SK-N-SH (cell line): Measurements from ENCODE around the gene CAVIN1. TPM values are rescaled to one million over a fixed set of nuclear protein-coding genes. Genes with fewer than 3 reads are reported as not detected.

Experiments
- CTCF ChIA-PET: fragments of 300-600, 350-600 bp; formaldehyde crosslinking; extraction: SDS; loops from one replicate; lab custom pipeline; 2021; lab: Yijun Ruan, JAX
- POLR2A ChIA-PET: fragments of 350-600 bp; sonication (Branson Sonifier 250); formaldehyde crosslinking; extraction: SDS; loops from one replicate; lab custom pipeline; 2020; ENCODE audit warnings: antibody characterized with exemption, inconsistent platforms; lab: Yijun Ruan, JAX
- DNase-seq: peaks from one replicate; pipeline ENCODE4 v3.0.0; 2012
- H2AFZ ChIP-seq: fragments of 200-600 bp; sonication (generic); 2 replicates; pipeline ENCODE4 v1.8.1; 2016; ENCODE audit warnings: antibody characterized with exemption, mild to moderate bottlenecking, low read depth
- H3F3A ChIP-seq: fragments of 200-600 bp; sonication (generic); replicated peaks from 2 replicates; pipeline ENCODE3; 2016; ENCODE audit warnings: antibody characterized with exemption, mild to moderate bottlenecking; ENCODE audit not compliant: insufficient read depth
- H3K27ac ChIP-seq, 2 experiments: fragments of 200-500 bp in 1 of 2; fragments of 200-600 bp in 1 of 2; sonication (Bioruptor generic) in 1 of 2; sonication (generic), shearing (Covaris generic) in 1 of 2; 2 replicates each; pipeline versions ENCODE4 v1.5.1 to v1.6.1; 2014 to 2016; ENCODE audit warnings: low read depth in 2 of 2, inconsistent platforms in 1 of 2, low read length in 1 of 2, mild to moderate bottlenecking in 1 of 2, mixed read lengths in 1 of 2
- H3K27me3 ChIP-seq: fragments of 200-600 bp; sonication (generic), shearing (Covaris generic); 2 replicates; pipeline ENCODE4 v1.6.1; 2016; ENCODE audit warnings: mixed run types; ENCODE audit not compliant: insufficient read depth
- H3K36me3 ChIP-seq, 2 experiments: fragments of 200-500 bp in 1 of 2; fragments of 200-600 bp in 1 of 2; sonication (Bioruptor generic) in 1 of 2; sonication (generic) in 1 of 2; replicated peaks in 1 of 2; 2 replicates each; pipeline versions ENCODE3 to v1.5.1; 2014 to 2016; ENCODE audit warnings: low read length in 1 of 2, mild to moderate bottlenecking in 1 of 2; ENCODE audit not compliant: insufficient read depth in 2 of 2, control insufficient read depth in 1 of 2
- H3K4me1 ChIP-seq, 2 experiments: fragments of 200-500 bp in 1 of 2; fragments of 200-600 bp in 1 of 2; sonication (Bioruptor generic) in 1 of 2; sonication (generic), shearing (Covaris generic) in 1 of 2; 2 replicates each; pipeline versions ENCODE4 v1.5.1 to v1.6.1; 2014 to 2016; ENCODE audit warnings: low read depth in 1 of 2, low read length in 1 of 2, mixed run types in 1 of 2; ENCODE audit not compliant: insufficient read depth in 2 of 2, control insufficient read depth in 1 of 2
- H3K4me2 ChIP-seq: fragments of 200-600 bp; sonication (generic), shearing (Covaris generic); 2 replicates; pipeline ENCODE4 v1.6.1; 2017; ENCODE audit warnings: mixed run types
- H3K4me3 ChIP-seq, 2 experiments: fragments of 200-500 bp in 1 of 2; fragments of 200-600 bp in 1 of 2; sonication (Bioruptor generic) in 1 of 2; sonication (generic), shearing (Covaris generic) in 1 of 2; 2 replicates each; pipeline versions ENCODE4 v1.5.1 to v1.8.1; 2014 to 2016; ENCODE audit warnings: low read depth in 2 of 2, inconsistent platforms in 1 of 2, low read length in 1 of 2, mild to moderate bottlenecking in 1 of 2, mixed read lengths in 1 of 2, moderate library complexity in 1 of 2
- H3K79me2 ChIP-seq: fragments of 200-600 bp; sonication (generic); 2 replicates; pipeline ENCODE4 v1.8.1; 2017; ENCODE audit warnings: mild to moderate bottlenecking; ENCODE audit not compliant: insufficient read depth
- H3K9ac ChIP-seq: fragments of 200-600 bp; sonication (generic); 2 replicates; pipeline ENCODE4 v1.6.1; 2017; ENCODE audit warnings: mixed run types
- H3K9me2 ChIP-seq: fragments of 200-600 bp; sonication (generic); 2 replicates; pipeline ENCODE4 v1.6.1; 2017; ENCODE audit warnings: mixed run types
- H3K9me3 ChIP-seq: fragments of 200-600 bp; sonication (generic); 2 replicates; pipeline ENCODE4 v1.6.1; 2017; ENCODE audit warnings: mixed run types, mild to moderate bottlenecking, moderate library complexity
- H4K20me1 ChIP-seq: fragments of 200-600 bp; sonication (generic); 2 replicates; pipeline ENCODE4 v1.6.1; 2017; ENCODE audit warnings: mild to moderate bottlenecking, mixed run types; ENCODE audit not compliant: insufficient read depth
- CHD2 ChIP-seq: fragments of 150-350 bp; IDR thresholded peaks from 2 replicates; pipeline ENCODE4 v1.6.1; 2018; ENCODE audit warnings: low read length; ENCODE audit not compliant: partially characterized antibody
- ELF1 ChIP-seq: IDR thresholded peaks from 2 replicates; pipeline ENCODE4 v1.4.0; 2012
- EZH2phosphoT487 ChIP-seq: fragments of 200-600 bp; sonication (generic); IDR thresholded peaks from 2 replicates; pipeline ENCODE4 v1.6.1; 2017; ENCODE audit warnings: low read depth, mixed run types, mild to moderate bottlenecking, antibody characterized with exemption, moderate library complexity, borderline replicate concordance
- FOSL2 ChIP-seq: IDR thresholded peaks from 2 replicates; pipeline ENCODE4 v1.4.0; 2012; ENCODE audit warnings: low read depth, mild to moderate bottlenecking, moderate library complexity, borderline replicate concordance
- FOXM1 ChIP-seq: IDR thresholded peaks from 2 replicates; pipeline ENCODE4 v1.4.0; 2012; ENCODE audit warnings: low read depth, mild to moderate bottlenecking
- JUND ChIP-seq: IDR thresholded peaks from 2 replicates; pipeline ENCODE4 v1.4.0; 2012
- NFIC ChIP-seq: IDR thresholded peaks from 2 replicates; pipeline ENCODE4 v1.4.0; 2012; ENCODE audit warnings: borderline replicate concordance
- NRF1 ChIP-seq: IDR thresholded peaks from 2 replicates; pipeline ENCODE4 v1.6.1; 2012; ENCODE audit warnings: low read depth, mild to moderate bottlenecking, low read length
- RCOR1 ChIP-seq: fragments of 150-350 bp; IDR thresholded peaks from 2 replicates; pipeline ENCODE4 v1.6.1; 2017; ENCODE audit warnings: antibody characterized with exemption, low read length
- SIN3A ChIP-seq: IDR thresholded peaks from 2 replicates; pipeline ENCODE4 v1.6.1; 2012; ENCODE audit warnings: low read depth, mild to moderate bottlenecking, low read length, moderate library complexity, borderline replicate concordance
- SMC3 ChIP-seq: IDR thresholded peaks from 2 replicates; pipeline ENCODE4 v1.6.1; 2012; ENCODE audit warnings: low read depth, low read length, improper control_type of control experiment
- TCF12 ChIP-seq: IDR thresholded peaks from 2 replicates; pipeline ENCODE4 v1.4.0; 2012
- TEAD4 ChIP-seq: IDR thresholded peaks from 2 replicates; pipeline ENCODE4 v1.4.0; 2012; ENCODE audit warnings: mild to moderate bottlenecking, borderline replicate concordance; ENCODE audit not compliant: insufficient read depth
- WGBS: methylation state at CpG from one replicate; pipeline ENCODE4 v1.1.6; 2017; ENCODE audit warnings: low lambda C conversion rate; 5-methylcytosine and 5-hydroxymethylcytosine counted together
- polyA plus RNA-seq, 3 experiments: library from polyadenylated mRNA; depleted of rRNA; stranded (reverse); fragments of >200 nt; gene quantifications; 2 replicates each; pipeline ENCODE4 v1.2.3, GENCODE V29; 2012
- TF ChIP-seq, protein P1 (sequence below): IDR thresholded peaks from 2 replicates; pipeline ENCODE4; 2012
- TF ChIP-seq, protein P2 (sequence below): fragments of 150-350 bp; IDR thresholded peaks from 2 replicates; pipeline ENCODE4 v1.6.1; 2016; ENCODE audit warnings: mild to moderate bottlenecking, low read depth, low read length
- TF ChIP-seq, protein P3 (sequence below): IDR thresholded peaks from 2 replicates; pipeline ENCODE4 v1.4.0; 2012; ENCODE audit warnings: low read depth
- TF ChIP-seq, protein P4 (sequence below): fragments of 200-600 bp; sonication (generic); IDR thresholded peaks from 2 replicates; pipeline ENCODE4 v1.6.1; 2017; ENCODE audit warnings: antibody characterized with exemption, mild to moderate bottlenecking, moderate library complexity

Gene CAVIN1
- polyA plus RNA-seq, 1 of the 3 experiments (the other 2 are of a cell fraction): 290 TPM

DNA sequence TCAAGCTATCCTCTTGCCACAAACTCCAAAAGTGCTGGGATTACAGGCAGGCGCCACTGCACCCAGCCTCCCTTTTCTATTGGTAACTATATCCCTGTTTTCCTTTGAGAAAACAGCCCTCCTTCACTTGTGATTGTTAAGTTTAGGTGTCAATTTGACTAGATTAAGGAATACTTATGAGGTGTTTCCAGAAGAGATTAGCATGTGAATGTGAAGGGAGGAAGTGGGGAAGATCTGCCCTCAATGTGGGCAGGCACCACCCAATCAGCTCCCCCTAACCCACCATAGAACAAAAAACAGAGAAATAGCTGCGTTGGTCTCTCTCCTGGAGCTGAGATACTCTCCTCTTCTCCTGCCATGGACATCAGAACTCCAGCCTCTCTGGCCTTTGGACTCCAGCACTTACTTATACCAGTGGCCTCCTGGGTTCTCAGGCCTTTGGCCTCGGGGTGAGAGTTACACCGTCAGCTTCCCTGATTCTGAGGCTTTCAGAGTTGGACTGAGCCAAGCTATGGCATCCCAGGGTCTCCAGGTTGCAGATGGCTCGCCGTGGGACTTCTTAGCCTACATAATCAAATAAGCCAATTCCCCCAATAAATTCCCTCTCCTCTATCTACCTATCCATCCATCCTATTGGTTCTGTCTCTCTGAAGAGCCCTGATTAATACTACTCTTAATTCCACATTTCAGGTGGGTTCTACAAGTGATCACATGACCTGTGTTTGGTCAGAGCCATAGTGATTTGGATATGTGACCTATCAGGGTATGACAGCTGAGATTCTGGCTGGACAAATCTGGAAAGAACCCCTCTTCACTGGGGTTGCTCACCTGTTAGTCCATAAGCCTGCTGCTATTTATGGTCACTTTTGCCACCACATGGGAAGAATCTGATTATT is 22.9 kb downstream of the CAVIN1 start:
- Histone ChIP-seq H4K20me1 (peaks cover 52% of the 10 kb centered on the region), H3K27ac (peak overlapping the region in 1 of 2 experiments; percentile 33; a peak in 2 of 4 replicates), H2AFZ (no peak overlapping the region), H3F3A (peaks cover 48% of the 10 kb centered on the region), H3K4me3 (no peak overlapping the region), H3K79me2 (peaks cover 39% of the 10 kb centered on the region), H3K27me3 (no peaks in the 10 kb centered on the region), H3K9me3 (no peaks in the 10 kb centered on the region), H3K9ac (no peak overlapping the region), H3K36me3 (peaks cover 16 to 29% of the 10 kb centered on the region in 2 experiments), H3K4me2 (no peak overlapping the region), H3K4me1 (0 out of 4 replicates have a peak, but pooled peaks cover 0 to 3% of the 10 kb centered on the region in 2 experiments), H3K9me2 (no peaks in the 10 kb centered on the region)
- WGBS: 97% methylated on average over 6 of the region's 6 CpGs
- DNase-seq: no peak
- TF ChIP-seq CHD2 (no peak), NRF1 (no peak), JUND (no peak), TCF12 (no peak), RCOR1 (no peak), FOXM1 (no peak), EZH2phosphoT487 (no peak), NFIC (no peak), SIN3A (no peak), FOSL2 (no peak)
- TF ChIP-seq, protein P1, sequence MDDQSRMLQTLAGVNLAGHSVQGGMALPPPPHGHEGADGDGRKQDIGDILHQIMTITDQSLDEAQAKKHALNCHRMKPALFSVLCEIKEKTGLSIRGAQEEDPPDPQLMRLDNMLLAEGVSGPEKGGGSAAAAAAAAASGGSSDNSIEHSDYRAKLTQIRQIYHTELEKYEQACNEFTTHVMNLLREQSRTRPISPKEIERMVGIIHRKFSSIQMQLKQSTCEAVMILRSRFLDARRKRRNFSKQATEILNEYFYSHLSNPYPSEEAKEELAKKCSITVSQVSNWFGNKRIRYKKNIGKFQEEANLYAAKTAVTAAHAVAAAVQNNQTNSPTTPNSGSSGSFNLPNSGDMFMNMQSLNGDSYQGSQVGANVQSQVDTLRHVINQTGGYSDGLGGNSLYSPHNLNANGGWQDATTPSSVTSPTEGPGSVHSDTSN: no peak
- TF ChIP-seq, protein P2, sequence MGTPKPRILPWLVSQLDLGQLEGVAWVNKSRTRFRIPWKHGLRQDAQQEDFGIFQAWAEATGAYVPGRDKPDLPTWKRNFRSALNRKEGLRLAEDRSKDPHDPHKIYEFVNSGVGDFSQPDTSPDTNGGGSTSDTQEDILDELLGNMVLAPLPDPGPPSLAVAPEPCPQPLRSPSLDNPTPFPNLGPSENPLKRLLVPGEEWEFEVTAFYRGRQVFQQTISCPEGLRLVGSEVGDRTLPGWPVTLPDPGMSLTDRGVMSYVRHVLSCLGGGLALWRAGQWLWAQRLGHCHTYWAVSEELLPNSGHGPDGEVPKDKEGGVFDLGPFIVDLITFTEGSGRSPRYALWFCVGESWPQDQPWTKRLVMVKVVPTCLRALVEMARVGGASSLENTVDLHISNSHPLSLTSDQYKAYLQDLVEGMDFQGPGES: no peak
- ChIA-PET POLR2A (interaction anchor here (0.6 to 0.8 kb wide), 2 partner anchors 11 to 105 kb away, joined by 3 to 4 read pairs; no protein-coding TSS in a partner anchor), CTCF (interaction anchor here (0.5 to 26.0 kb wide), 5 partner anchors 11 to 1525 kb away, joined by 3 to 683 read pairs (median 5); partner anchors contain the start of gene STAT3)

DNA sequence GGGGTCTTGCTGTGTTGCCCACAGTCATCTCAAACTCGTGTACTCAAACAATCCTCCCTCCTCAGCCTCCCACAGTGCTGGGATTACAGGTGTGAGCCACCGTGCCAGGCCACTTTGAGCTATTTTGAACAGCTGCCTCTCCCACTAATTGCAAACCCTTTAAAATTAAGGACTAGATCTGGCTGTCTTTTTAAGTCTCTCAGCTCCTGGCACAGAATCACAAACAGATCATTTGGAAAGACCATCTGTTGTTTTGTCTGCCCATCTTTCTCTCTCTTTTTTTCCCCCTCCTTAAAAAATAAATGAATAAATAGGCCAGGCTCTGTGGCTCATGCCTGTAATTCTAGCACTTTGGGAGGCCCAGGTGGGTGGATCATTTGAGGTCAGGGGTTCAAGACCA is 23.9 kb downstream of the CAVIN1 start:
- Histone ChIP-seq H4K20me1 (peaks cover 41% of the 10 kb centered on the region), H3K36me3 (peaks cover 11 to 19% of the 10 kb centered on the region in 2 experiments), H3K4me2 (no peak overlapping the region), H3K9me2 (no peaks in the 10 kb centered on the region), H3K9me3 (no peaks in the 10 kb centered on the region), H3K4me1 (0 out of 4 replicates have a peak, but pooled peaks cover 0 to 3% of the 10 kb centered on the region in 2 experiments), H2AFZ (no peak overlapping the region), H3K9ac (no peak overlapping the region), H3F3A (peaks cover 52% of the 10 kb centered on the region), H3K79me2 (peaks cover 29% of the 10 kb centered on the region), H3K27me3 (no peaks in the 10 kb centered on the region), H3K27ac (peak overlapping the region in 1 of 2 experiments; percentile 27; a peak in 1 of 4 replicates), H3K4me3 (no peak overlapping the region)
- no peak for DNase-seq
- 77% methylated on average over 2 of the region's 2 CpGs for WGBS
- TF ChIP-seq, protein P3, sequence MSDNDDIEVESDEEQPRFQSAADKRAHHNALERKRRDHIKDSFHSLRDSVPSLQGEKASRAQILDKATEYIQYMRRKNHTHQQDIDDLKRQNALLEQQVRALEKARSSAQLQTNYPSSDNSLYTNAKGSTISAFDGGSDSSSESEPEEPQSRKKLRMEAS: no peak
- TF ChIP-seq SMC3 (no peak), ELF1 (no peak), FOSL2 (no peak), NFIC (no peak), RCOR1 (no peak), TEAD4 (no peak)
- TF ChIP-seq, protein P4, sequence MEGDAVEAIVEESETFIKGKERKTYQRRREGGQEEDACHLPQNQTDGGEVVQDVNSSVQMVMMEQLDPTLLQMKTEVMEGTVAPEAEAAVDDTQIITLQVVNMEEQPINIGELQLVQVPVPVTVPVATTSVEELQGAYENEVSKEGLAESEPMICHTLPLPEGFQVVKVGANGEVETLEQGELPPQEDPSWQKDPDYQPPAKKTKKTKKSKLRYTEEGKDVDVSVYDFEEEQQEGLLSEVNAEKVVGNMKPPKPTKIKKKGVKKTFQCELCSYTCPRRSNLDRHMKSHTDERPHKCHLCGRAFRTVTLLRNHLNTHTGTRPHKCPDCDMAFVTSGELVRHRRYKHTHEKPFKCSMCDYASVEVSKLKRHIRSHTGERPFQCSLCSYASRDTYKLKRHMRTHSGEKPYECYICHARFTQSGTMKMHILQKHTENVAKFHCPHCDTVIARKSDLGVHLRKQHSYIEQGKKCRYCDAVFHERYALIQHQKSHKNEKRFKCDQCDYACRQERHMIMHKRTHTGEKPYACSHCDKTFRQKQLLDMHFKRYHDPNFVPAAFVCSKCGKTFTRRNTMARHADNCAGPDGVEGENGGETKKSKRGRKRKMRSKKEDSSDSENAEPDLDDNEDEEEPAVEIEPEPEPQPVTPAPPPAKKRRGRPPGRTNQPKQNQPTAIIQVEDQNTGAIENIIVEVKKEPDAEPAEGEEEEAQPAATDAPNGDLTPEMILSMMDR: no peak
- TF ChIP-seq, protein P1: no peak
- ChIA-PET POLR2A (interaction anchor here (0.6 to 0.8 kb wide), 2 partner anchors 10 to 281 kb away, joined by 3 read pairs; no protein-coding TSS in a partner anchor), CTCF (interaction anchor here (0.9 to 26.0 kb wide), 4 partner anchors 10 to 80 kb away, joined by 3 to 683 read pairs (median 8); partner anchors contain the start of gene STAT3)
